Brain microvascular endothelial cell (primary cell): Measurements from ENCODE around the gene GOSR1.

ENCODE experiments used
- DNase-seq: peaks from one replicate; pipeline ENCODE4 v3.0.0-alpha.2; 2020
- H3K27ac ChIP-seq: fragments of 250-450 bp; sonication (Bioruptor Pico); 2 replicates; pipeline ENCODE4 v1.5.1; 2020; ENCODE audit warnings: mild to moderate bottlenecking, moderate library complexity
- H3K27me3 ChIP-seq: fragments of 250-450 bp; sonication (Bioruptor Pico); replicated peaks from 2 replicates; pipeline ENCODE4 v1.5.1; 2020; ENCODE audit warnings: mild to moderate bottlenecking
- H3K36me3 ChIP-seq: fragments of 250-450 bp; sonication (Bioruptor Pico); replicated peaks from 2 replicates; pipeline ENCODE4 v1.5.1; 2020; ENCODE audit warnings: mild to moderate bottlenecking
- H3K4me3 ChIP-seq: 2 replicates; pipeline ENCODE4 v1.5.1; 2011; ENCODE audit warnings: low read depth, mild to moderate bottlenecking, control low read depth, low read length, moderate library complexity
- in situ Hi-C: cut with HindIII; loops from 2 replicates; pipeline ENCODE4 v1.10.0; 2017; ENCODE audit warnings: low sequenced_read_pairs, low pct_ligation_motif_present
- TF ChIP-seq, protein P1 (sequence below): IDR thresholded peaks from 2 replicates; pipeline ENCODE4 v1.5.1; 2011; ENCODE audit warnings: low read depth, mild to moderate bottlenecking, moderate library complexity, low read length, control low read depth, inconsistent platforms; ENCODE audit errors: missing control alignments

GOSR1 gene

DNA sequence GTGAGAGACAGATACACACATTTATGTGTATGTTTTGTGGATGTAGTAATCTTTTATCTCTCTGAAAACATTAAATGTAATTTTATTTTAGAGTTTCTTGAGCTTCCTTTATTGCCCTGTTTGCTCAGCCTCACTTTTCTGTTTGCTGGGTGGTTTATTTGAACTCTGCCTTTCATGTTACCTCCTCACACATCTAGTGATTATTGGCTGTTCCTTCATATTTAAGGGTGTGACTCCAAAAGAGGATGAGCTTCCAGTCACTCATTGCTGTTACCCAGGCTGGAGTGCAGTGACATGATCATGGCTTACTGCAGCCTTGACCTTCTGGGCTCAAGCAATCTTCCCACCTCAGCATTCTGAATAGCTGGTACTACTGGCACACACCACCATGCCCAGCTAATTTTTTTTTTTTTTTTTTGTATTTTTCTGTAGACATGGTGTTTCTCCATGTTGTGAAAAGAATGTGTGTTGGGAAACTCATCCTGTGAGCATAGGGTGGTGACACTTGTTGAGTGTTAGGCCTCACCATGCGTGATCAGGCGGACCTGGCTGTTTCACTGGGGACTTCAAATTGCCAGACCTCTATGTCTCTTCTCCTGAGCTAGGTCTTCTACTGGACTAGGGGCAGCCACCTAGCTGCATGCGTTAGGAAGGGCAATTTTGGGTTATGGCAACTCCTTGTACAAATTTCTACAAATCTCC lies 37.8 kb downstream of the GOSR1 start:
- no peak overlapping the region for H3K4me3 ChIP-seq
- in situ Hi-C loops, result no loop called here
- DNase-seq, result no peak
- H3K36me3 ChIP-seq, result peaks cover 9% of the 10 kb centered on the region
- TF ChIP-seq, protein P1, sequence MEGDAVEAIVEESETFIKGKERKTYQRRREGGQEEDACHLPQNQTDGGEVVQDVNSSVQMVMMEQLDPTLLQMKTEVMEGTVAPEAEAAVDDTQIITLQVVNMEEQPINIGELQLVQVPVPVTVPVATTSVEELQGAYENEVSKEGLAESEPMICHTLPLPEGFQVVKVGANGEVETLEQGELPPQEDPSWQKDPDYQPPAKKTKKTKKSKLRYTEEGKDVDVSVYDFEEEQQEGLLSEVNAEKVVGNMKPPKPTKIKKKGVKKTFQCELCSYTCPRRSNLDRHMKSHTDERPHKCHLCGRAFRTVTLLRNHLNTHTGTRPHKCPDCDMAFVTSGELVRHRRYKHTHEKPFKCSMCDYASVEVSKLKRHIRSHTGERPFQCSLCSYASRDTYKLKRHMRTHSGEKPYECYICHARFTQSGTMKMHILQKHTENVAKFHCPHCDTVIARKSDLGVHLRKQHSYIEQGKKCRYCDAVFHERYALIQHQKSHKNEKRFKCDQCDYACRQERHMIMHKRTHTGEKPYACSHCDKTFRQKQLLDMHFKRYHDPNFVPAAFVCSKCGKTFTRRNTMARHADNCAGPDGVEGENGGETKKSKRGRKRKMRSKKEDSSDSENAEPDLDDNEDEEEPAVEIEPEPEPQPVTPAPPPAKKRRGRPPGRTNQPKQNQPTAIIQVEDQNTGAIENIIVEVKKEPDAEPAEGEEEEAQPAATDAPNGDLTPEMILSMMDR, result peak; percentile 4
- H3K27ac ChIP-seq, result no peak overlapping the region
- no peaks in the 10 kb centered on the region for H3K27me3 ChIP-seq

DNA sequence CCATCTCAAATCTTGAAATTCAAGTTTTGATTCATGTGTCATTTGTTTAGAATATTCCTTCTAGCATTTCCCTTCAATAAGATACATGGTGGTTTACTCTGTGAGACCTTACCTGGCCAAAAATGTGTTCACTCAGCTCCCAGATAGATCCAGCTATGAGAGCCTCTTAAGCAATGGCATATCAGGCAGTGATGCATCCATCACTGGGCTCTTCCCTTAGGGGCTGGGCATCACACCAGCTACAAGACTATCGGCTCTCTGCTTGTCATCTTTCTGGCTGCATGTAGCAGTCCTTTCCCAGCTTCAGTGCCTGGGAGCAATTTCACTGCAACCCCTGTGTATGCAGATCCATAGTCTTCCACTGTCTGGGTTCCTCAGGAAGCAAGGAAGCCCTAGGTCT lies 40.6 kb downstream of the GOSR1 start:
- Histone ChIP-seq H3K36me3 (peaks cover 30% of the 10 kb centered on the region), H3K4me3 (no peak overlapping the region), H3K27ac (no peak overlapping the region), H3K27me3 (no peaks in the 10 kb centered on the region)
- TF ChIP-seq, protein P1, result no peak
- no peak for DNase-seq
- in situ Hi-C loops, result no loop called here

DNA sequence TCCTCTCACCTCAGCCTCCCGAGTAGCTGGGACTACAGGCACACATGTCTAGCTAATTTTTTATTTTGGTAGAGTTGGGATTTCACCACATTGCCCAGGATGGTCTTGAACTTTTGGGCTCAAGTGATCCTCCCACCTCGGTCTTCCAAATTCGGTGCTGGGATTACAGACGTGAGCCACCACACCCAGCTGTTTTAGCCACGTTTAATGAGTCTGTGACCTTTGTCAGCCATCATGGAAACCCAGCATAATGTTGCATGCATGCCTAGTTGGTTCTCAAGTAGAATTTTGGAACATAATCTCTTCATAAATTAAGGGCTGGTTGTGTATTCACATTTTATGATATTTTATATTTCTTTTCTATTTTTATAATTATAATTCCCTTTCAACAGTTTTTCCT lies 42.0 kb downstream of the GOSR1 start:
- H3K27me3 ChIP-seq, result no peaks in the 10 kb centered on the region
- H3K36me3 ChIP-seq, result peaks cover 25% of the 10 kb centered on the region
- in situ Hi-C loops, result no loop called here
- TF ChIP-seq, protein P1, result no peak
- no peak overlapping the region for H3K4me3 ChIP-seq
- DNase-seq, result no peak
- peak overlapping the region; percentile 76 for H3K27ac ChIP-seq

DNA sequence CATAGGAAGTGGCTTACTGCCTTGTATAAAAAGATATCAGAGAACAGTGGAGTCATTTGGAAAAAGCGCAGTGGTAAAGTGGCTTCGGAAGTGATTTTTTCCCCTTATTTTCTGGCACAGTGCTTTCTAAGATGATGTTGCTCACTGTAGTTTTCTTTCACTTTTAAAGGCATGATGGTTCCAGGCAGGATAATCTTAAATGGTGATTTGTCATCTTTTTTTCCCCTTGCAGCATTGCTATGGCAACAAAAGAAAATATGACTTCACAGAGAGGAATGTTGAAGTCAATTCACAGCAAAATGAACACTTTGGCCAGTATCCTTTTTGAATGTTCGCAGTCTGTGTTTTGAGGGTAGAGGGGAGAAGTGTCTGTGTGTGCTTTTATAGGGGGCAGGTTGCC lies 42.5 kb downstream of the GOSR1 start:
- Histone ChIP-seq H3K36me3 (peaks cover 25% of the 10 kb centered on the region), H3K27me3 (no peaks in the 10 kb centered on the region), H3K4me3 (no peak overlapping the region), H3K27ac (peak overlapping the region; percentile 76)
- TF ChIP-seq, protein P1, result no peak
- in situ Hi-C loops, result no loop called here
- DNase-seq, result peak; percentile 80

DNA sequence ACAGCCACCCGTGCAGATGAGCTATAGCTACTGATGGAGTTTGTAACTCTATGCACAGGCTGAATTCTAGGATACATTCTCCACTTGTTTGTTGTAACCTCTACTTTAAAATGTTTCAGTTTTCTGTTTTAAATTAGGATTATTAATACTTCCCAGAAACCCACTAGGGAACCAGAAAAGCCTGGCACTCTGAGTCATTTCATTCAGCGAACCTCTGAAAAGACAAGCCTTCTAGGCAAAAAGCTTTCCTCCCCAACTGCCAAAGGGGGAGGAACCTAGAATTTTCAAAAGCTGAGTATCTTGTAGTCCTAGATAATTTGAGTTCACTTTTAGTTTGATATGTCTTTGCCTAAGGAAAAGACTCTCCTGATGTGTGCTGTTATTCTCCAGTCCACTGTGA lies 43.2 kb downstream of the GOSR1 start:
- Histone ChIP-seq H3K27ac (peak overlapping the region; percentile 76), H3K27me3 (no peaks in the 10 kb centered on the region), H3K36me3 (peaks cover 22% of the 10 kb centered on the region), H3K4me3 (no peak overlapping the region)
- DNase-seq, result peak; percentile 42
- TF ChIP-seq, protein P1, result no peak
- in situ Hi-C loops, result no loop called here

DNA sequence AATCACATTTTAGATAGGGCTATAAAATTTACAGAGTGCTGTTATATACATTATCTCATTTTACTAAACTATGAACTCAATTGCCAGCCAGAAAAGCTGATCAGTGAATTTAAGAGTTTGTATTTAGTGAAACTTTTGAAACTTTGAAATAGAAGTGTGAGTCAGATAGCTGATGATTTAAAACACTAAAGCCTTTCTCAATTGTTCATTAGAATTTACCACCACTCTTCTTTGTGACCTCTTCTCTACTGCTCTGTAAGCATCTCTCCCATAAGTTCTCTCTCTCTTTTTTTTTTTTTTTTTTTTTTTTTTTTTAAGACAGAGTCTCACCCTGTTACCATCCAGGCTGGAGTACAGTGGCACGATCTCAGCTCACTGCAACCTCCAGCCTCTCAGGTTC lies 43.7 kb downstream of the GOSR1 start:
- H3K27me3 ChIP-seq, result no peaks in the 10 kb centered on the region
- peak overlapping the region; percentile 76 for H3K27ac ChIP-seq
- no peak for DNase-seq
- peaks cover 22% of the 10 kb centered on the region for H3K36me3 ChIP-seq
- in situ Hi-C loops, result no loop called here
- no peak overlapping the region for H3K4me3 ChIP-seq
- TF ChIP-seq, protein P1, result no peak
